CD14-positive monocyte (primary cell): ENCODE data around the gene RIT2. TPM values are rescaled to one million over a fixed set of nuclear protein-coding genes. Genes with fewer than 3 reads are reported as not detected.

Experiments
- DNase-seq, 3 donors: peaks; one replicate each; pipeline ENCODE4 v3.0.0-alpha.2; 2011 to 2022
- H2AFZ ChIP-seq: 2 replicates; pipeline ENCODE4 v1.6.0; 2012; ENCODE audit warnings: mild to moderate bottlenecking, low read depth, low read length, inconsistent platforms; ENCODE audit not compliant: insufficient read depth, poor library complexity, severe bottlenecking
- H3K27ac ChIP-seq, 2 donors: 1 replicate in 1 of 2; 2 replicates in 1 of 2; pipeline ENCODE4 v1.5.1; 2012 to 2013; ENCODE audit warnings: low read length in 2 of 2, control low read depth in 1 of 2, inconsistent platforms in 1 of 2, low read depth in 1 of 2, mild to moderate bottlenecking in 1 of 2
- H3K27me3 ChIP-seq, 2 donors: one replicate each; pipeline versions ENCODE4 v1.6.0 to v1.6.1; 2011 to 2013; ENCODE audit warnings: low read length in 2 of 2; ENCODE audit not compliant: control insufficient read depth in 2 of 2, insufficient read depth in 2 of 2
- H3K36me3 ChIP-seq, 2 donors: replicated peaks in 1 of 2; 1 replicate in 1 of 2; 2 replicates in 1 of 2; pipeline versions ENCODE4 v1.5.1 to v1.6.1; 2012 to 2013; ENCODE audit warnings: low read length in 2 of 2, control low read depth in 1 of 2, inconsistent platforms in 1 of 2, mild to moderate bottlenecking in 1 of 2; ENCODE audit not compliant: insufficient read depth in 2 of 2, control insufficient read depth in 1 of 2
- H3K4me1 ChIP-seq, 2 donors: 1 replicate in 1 of 2; 2 replicates in 1 of 2; pipeline versions ENCODE4 v1.5.1 to v1.6.1; 2012 to 2013; ENCODE audit warnings: low read length in 2 of 2, control low read depth in 1 of 2, inconsistent platforms in 1 of 2, mild to moderate bottlenecking in 1 of 2, moderate library complexity in 1 of 2; ENCODE audit not compliant: insufficient read depth in 2 of 2, control insufficient read depth in 1 of 2
- H3K4me2 ChIP-seq: replicated peaks from 2 replicates; pipeline ENCODE3; 2012; ENCODE audit warnings: low read length, moderate library complexity, mild to moderate bottlenecking; ENCODE audit not compliant: poor library complexity, severe bottlenecking; ENCODE audit errors: extremely low read depth
- H3K4me3 ChIP-seq, 3 experiments: fragments of 200-600 bp in 1 of 3; sonication (generic) in 1 of 3; replicated peaks in 1 of 3; 1 replicate in 2 of 3; 2 replicates in 1 of 3; pipeline ENCODE4 v1.5.1; 2011 to 2013; ENCODE audit warnings: low read length in 3 of 3, mild to moderate bottlenecking in 3 of 3, control low read depth in 2 of 3, low read depth in 2 of 3, inconsistent platforms in 1 of 3, moderate library complexity in 1 of 3
- H3K79me2 ChIP-seq: 2 replicates; pipeline ENCODE4 v1.6.0; 2012; ENCODE audit warnings: mild to moderate bottlenecking, control low read depth, inconsistent platforms, low read length, moderate library complexity; ENCODE audit not compliant: insufficient read depth
- H3K9ac ChIP-seq: 2 replicates; pipeline ENCODE4 v1.6.0; 2017; ENCODE audit warnings: low read length, mild to moderate bottlenecking; ENCODE audit not compliant: insufficient read depth, poor library complexity, severe bottlenecking
- H3K9me3 ChIP-seq, 2 donors: replicated peaks in 1 of 2; 1 replicate in 1 of 2; 2 replicates in 1 of 2; pipeline versions ENCODE4 v1.5.1 to v1.6.1; 2012 to 2013; ENCODE audit warnings: low read length in 2 of 2, control low read depth in 1 of 2; ENCODE audit not compliant: control insufficient read depth in 1 of 2, insufficient read depth in 1 of 2
- H4K20me1 ChIP-seq: 2 replicates; pipeline ENCODE4 v1.6.0; 2012; ENCODE audit warnings: mild to moderate bottlenecking, low read length, control low read depth, moderate library complexity; ENCODE audit not compliant: insufficient read depth
- H3K27ac Mint-ChIP-seq, 7 donors: one replicate each; pipeline ENCODE4 v1.8.0; 2020; ENCODE audit warnings: mild to moderate bottlenecking in 7 of 7, mixed read lengths in 7 of 7, moderate library complexity in 6 of 7, inconsistent platforms in 2 of 7
- H3K27me3 Mint-ChIP-seq, 3 donors: one replicate each; pipeline ENCODE4 v1.8.0; 2021 to 2022; ENCODE audit warnings: low read depth in 3 of 3, mild to moderate bottlenecking in 3 of 3, mixed read lengths in 3 of 3, moderate library complexity in 3 of 3, inconsistent platforms in 1 of 3
- H3K36me3 Mint-ChIP-seq, 2 donors: one replicate each; pipeline ENCODE4 v1.8.0; 2020; ENCODE audit warnings: mixed read lengths in 2 of 2, inconsistent platforms in 1 of 2, mild to moderate bottlenecking in 1 of 2
- H3K4me1 Mint-ChIP-seq: one replicate; pipeline ENCODE4 v1.8.0; 2020; ENCODE audit warnings: mild to moderate bottlenecking, mixed read lengths
- H3K4me3 Mint-ChIP-seq, 2 donors: one replicate each; pipeline ENCODE4 v1.8.0; 2020; ENCODE audit warnings: mild to moderate bottlenecking in 2 of 2, mixed read lengths in 2 of 2, moderate library complexity in 1 of 2
- H3K9me3 Mint-ChIP-seq, 7 donors: one replicate each; pipeline ENCODE4 v1.8.0; 2020 to 2022; ENCODE audit warnings: mixed read lengths in 7 of 7, mild to moderate bottlenecking in 6 of 7, moderate library complexity in 6 of 7, inconsistent platforms in 2 of 7
- CTCF ChIP-seq: fragments of 200-600 bp; IDR thresholded peaks from one replicate; pipeline ENCODE4 v1.8.0; 2022; ENCODE audit warnings: antibody characterized with exemption, mild to moderate bottlenecking
- WGBS: methylation state at CpG from one replicate; pipeline ENCODE4 v1.1.5; 2013; ENCODE audit warnings: missing lambda C conversion rate; ENCODE audit not compliant: insufficient coverage; 5-methylcytosine and 5-hydroxymethylcytosine counted together
- intact Hi-C, 2 donors: fragments of 100-400 bp; cut with micrococcal nuclease; formaldehyde crosslinking; loops; one replicate each; pipeline versions ENCODE4 v1.15.0 to v1.15.1; 2023
- polyA plus RNA-seq, 3 donors: library from polyadenylated mRNA; depleted of rRNA in 1 of 3; unstranded in 2 of 3; stranded (reverse) in 1 of 3; fragments of 300-500 nt in 2 of 3; fragments of >200 nt in 1 of 3; fragmentation: Illumina TruSeq in 2 of 3; gene quantifications; 1 replicate in 2 of 3; 2 replicates in 1 of 3; pipeline ENCODE4 v1.2.3, GENCODE V29; 2012 to 2021

Gene RIT2
- polyA plus RNA-seq, 3 donors: not detected

GRCh38 chr18:42706029-42706608 is 409.4 kb downstream of the RIT2 start:
- Histone ChIP-seq H4K20me1 (no peaks in the 10 kb centered on the region), H3K4me3 (no peak overlapping the region), H3K9me3 (no peaks in the 10 kb centered on the region), H3K36me3 (no peaks in the 10 kb centered on the region), H3K79me2 (no peaks in the 10 kb centered on the region), H3K27ac (no peak overlapping the region), H3K27me3 (no peaks in the 10 kb centered on the region), H3K4me1 (no peaks in the 10 kb centered on the region), H3K4me2 (no peak overlapping the region), H2AFZ (no peak overlapping the region), H3K9ac (no peak overlapping the region)
- WGBS: no CpG with 5 or more reads among the region's 4 CpGs
- Mint-ChIP-seq H3K9me3 (peaks cover 0 to 3% (median 0%) of the 10 kb centered on the region in 7 donors), H3K27ac (peak overlapping the region in 1 of 7 donors; percentile 72), H3K27me3 (no peaks in the 10 kb centered on the region), H3K4me1 (no peaks in the 10 kb centered on the region), H3K4me3 (no peak overlapping the region), H3K36me3 (no peaks in the 10 kb centered on the region)
- no peak for DNase-seq
- TF ChIP-seq CTCF: no peak
- intact Hi-C loops: no loop called here

Other genes with a start within 250 kb of the RIT2 start
- gene SYT4, start 161.8 kb upstream of the RIT2 start, polyA plus RNA-seq: not detected